Nephron (organoid): ENCODE measurements around the gene TRAT1.

Experiments used
- H3K27ac Mint-ChIP-seq, 3 experiments: 2 replicates each; pipeline ENCODE4 v1.8.0; 2020; ENCODE audit warnings: mixed read lengths in 3 of 3, mild to moderate bottlenecking in 2 of 3, moderate library complexity in 1 of 3
- H3K27me3 Mint-ChIP-seq: 2 replicates; pipeline ENCODE4 v1.8.0; 2021; ENCODE audit warnings: low read depth, mild to moderate bottlenecking, moderate library complexity, mixed read lengths
- H3K36me3 Mint-ChIP-seq: 2 replicates; pipeline ENCODE4 v1.8.0; 2020; ENCODE audit warnings: low read depth, mixed read lengths
- H3K4me1 Mint-ChIP-seq: 2 replicates; pipeline ENCODE4 v1.8.0; 2020; ENCODE audit warnings: mixed read lengths
- H3K4me3 Mint-ChIP-seq, 3 experiments: 2 replicates each; pipeline ENCODE4 v1.8.0; 2020; ENCODE audit warnings: mild to moderate bottlenecking in 3 of 3, mixed read lengths in 3 of 3, moderate library complexity in 2 of 3
- H3K9me3 Mint-ChIP-seq: 2 replicates; pipeline ENCODE4 v1.8.0; 2020; ENCODE audit warnings: mixed read lengths
- TF ChIP-seq, protein P1 (sequence below), 3 experiments: fragments of 200-600 bp; sonication (generic); IDR thresholded peaks; one replicate each; pipeline ENCODE4 v1.5.0; 2021; ENCODE audit warnings: antibody characterized with exemption in 3 of 3; ENCODE audit not compliant: unreplicated experiment in 3 of 3

Gene TRAT1

DNA sequence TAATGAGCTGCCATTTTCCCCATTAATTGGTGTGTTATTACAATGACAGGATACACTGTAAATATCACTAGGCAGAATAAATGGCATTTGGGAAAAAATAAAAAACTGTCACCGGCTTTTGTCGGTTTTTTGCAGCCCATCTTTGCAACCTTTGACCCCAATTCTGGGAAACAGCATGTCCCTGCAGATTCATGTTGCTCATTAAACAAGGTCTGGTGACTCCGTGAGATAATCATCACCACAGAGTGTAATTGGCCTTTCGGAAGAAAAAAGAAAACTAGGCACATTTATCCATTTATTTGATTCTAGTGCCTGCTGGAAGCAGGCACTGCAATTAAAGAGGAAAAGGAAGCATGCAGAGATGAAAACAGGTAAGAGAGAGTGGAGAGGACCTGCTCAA lies 64.5 kb downstream of the TRAT1 start:
- H3K36me3 Mint-ChIP-seq = no peaks in the 10 kb centered on the region
- H3K9me3 Mint-ChIP-seq = no peaks in the 10 kb centered on the region
- TF ChIP-seq, protein P1, sequence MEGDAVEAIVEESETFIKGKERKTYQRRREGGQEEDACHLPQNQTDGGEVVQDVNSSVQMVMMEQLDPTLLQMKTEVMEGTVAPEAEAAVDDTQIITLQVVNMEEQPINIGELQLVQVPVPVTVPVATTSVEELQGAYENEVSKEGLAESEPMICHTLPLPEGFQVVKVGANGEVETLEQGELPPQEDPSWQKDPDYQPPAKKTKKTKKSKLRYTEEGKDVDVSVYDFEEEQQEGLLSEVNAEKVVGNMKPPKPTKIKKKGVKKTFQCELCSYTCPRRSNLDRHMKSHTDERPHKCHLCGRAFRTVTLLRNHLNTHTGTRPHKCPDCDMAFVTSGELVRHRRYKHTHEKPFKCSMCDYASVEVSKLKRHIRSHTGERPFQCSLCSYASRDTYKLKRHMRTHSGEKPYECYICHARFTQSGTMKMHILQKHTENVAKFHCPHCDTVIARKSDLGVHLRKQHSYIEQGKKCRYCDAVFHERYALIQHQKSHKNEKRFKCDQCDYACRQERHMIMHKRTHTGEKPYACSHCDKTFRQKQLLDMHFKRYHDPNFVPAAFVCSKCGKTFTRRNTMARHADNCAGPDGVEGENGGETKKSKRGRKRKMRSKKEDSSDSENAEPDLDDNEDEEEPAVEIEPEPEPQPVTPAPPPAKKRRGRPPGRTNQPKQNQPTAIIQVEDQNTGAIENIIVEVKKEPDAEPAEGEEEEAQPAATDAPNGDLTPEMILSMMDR (IDR thresholded peaks at IDR 0.05; ENCODE audit: unreplicated experiment in 3 of 3) = no peak
- no peak overlapping the region for H3K4me3 Mint-ChIP-seq
- no peaks in the 10 kb centered on the region for H3K4me1 Mint-ChIP-seq
- H3K27me3 Mint-ChIP-seq = peaks cover 4% of the 10 kb centered on the region
- peak overlapping the region in 1 of 3 experiments; percentile 28 for H3K27ac Mint-ChIP-seq

DNA sequence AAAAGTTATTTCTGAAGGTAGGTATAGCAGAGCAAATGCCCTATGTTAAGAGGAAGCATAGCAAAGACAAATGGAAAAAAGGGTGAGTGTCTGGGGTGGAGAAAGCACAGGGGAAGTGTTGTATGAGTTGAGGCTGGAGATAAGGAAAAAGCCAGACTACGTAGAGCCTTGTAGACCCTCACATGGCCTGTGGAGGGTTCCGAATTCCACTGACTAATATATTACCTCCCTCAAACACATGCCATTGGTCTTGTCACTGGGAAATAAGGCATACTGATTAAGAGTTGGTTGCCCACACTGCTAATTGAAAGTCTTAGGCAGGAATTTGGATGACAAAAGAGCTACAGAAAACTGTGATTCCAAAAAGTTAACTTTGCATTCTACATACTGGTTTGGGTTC lies 65.2 kb downstream of the TRAT1 start:
- Mint-ChIP-seq H3K4me3 (no peak overlapping the region), H3K27ac (peak overlapping the region in 1 of 3 experiments; percentile 28), H3K27me3 (peaks cover 4% of the 10 kb centered on the region), H3K4me1 (no peaks in the 10 kb centered on the region), H3K36me3 (no peaks in the 10 kb centered on the region), H3K9me3 (no peaks in the 10 kb centered on the region)
- TF ChIP-seq, protein P1 (IDR thresholded peaks at IDR 0.05; ENCODE audit: unreplicated experiment in 3 of 3) = no peak

DNA sequence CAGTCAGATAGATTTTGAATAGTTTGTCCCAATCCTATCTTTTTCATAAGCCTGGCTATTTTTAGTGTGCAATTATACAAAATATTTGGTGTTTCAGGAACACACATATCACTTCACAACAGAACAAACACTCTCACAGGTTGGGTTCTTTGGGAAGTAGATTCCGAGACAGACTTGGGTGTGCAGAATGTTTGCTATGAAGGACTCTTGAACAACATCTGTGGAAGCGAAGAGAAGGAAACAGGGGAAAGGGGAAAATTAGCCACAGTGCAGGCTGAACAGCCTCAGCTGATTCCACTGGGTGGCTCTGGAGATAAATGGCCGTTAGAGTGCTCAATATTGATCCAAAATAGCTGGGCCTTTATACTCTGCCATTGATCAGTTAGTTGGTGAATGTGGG lies 69.2 kb downstream of the TRAT1 start:
- Mint-ChIP-seq H3K9me3 (no peaks in the 10 kb centered on the region), H3K27ac (no peak overlapping the region), H3K27me3 (peaks cover 4% of the 10 kb centered on the region), H3K4me3 (no peak overlapping the region), H3K36me3 (no peaks in the 10 kb centered on the region), H3K4me1 (no peaks in the 10 kb centered on the region)
- TF ChIP-seq, protein P1 (IDR thresholded peaks at IDR 0.05; ENCODE audit: unreplicated experiment in 3 of 3) = no peak

DNA sequence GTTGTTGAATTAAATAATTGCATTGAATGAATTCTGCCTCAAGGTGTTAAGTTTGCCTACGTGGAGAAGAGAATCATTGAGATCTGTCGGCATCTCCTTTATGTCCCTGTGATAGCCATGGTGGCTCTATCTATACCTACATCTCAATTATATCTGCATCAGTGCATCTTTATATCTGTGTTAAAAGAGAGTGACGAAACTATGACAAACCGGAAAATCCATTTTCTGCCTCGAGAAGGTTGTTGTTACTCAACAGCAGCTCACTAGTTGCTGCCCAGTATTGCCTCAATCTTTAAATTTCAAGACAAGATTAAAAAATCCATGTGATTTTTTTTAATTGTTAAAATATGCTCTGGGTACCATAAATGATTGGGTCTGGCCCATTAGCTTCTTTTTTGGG lies 72.4 kb downstream of the TRAT1 start:
- H3K4me1 Mint-ChIP-seq = no peaks in the 10 kb centered on the region
- no peaks in the 10 kb centered on the region for H3K36me3 Mint-ChIP-seq
- H3K27ac Mint-ChIP-seq = no peak overlapping the region
- no peak overlapping the region for H3K4me3 Mint-ChIP-seq
- peaks cover 7% of the 10 kb centered on the region for H3K27me3 Mint-ChIP-seq
- TF ChIP-seq, protein P1 (IDR thresholded peaks at IDR 0.05; ENCODE audit: unreplicated experiment in 3 of 3) = no peak
- H3K9me3 Mint-ChIP-seq = no peaks in the 10 kb centered on the region

DNA sequence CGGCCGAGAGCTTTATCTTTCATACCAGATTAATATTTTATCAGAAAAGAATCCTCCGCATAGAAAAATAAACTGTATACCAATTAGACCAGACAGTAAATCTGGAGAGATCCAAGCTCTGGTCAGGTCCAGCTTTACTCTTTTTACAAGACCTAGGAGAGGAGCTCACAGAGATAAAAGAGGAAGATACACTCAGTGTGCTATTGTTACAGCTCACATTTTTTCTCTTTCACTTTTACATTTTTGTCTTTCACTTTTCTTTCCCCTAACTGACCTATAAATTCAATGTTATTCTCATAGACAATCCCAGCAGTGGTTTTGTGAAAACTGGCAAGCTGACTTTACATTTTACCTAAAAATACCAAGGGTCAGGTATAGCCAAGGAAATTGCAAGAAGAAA lies 75.3 kb downstream of the TRAT1 start:
- Mint-ChIP-seq H3K27me3 (peaks cover 4% of the 10 kb centered on the region), H3K9me3 (no peaks in the 10 kb centered on the region), H3K27ac (no peak overlapping the region), H3K36me3 (no peaks in the 10 kb centered on the region), H3K4me1 (peaks cover 4% of the 10 kb centered on the region), H3K4me3 (no peak overlapping the region)
- TF ChIP-seq, protein P1 (IDR thresholded peaks at IDR 0.05; ENCODE audit: unreplicated experiment in 3 of 3) = no peak

DNA sequence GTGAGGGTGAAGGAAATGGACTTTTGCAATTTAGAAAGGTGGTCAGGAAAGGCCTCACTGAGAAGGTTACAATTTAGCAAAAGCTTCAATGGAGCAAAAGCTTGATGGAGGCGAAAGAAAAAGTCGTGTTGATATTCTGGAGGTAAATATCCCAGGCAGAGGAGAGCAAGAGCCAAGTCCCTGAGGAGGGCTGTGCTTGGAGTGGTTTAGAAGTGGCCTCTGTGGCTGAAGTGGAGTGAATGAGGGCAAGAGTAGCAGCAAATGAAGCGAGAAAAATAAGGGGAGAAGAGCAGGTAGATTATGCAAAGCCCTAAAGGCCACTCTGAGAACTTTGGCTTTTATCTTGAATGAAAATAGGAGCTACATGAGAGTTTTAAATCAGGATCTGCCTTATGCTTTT lies 76.9 kb downstream of the TRAT1 start:
- Mint-ChIP-seq H3K36me3 (no peaks in the 10 kb centered on the region), H3K27ac (no peak overlapping the region), H3K27me3 (peaks cover 4% of the 10 kb centered on the region), H3K4me3 (no peak overlapping the region), H3K4me1 (peaks cover 4% of the 10 kb centered on the region), H3K9me3 (no peaks in the 10 kb centered on the region)
- TF ChIP-seq, protein P1 (IDR thresholded peaks at IDR 0.05; ENCODE audit: unreplicated experiment in 3 of 3) = no peak
